ENCODE measurements around the gene EXOC1. TPM values are rescaled to one million over a fixed set of nuclear protein-coding genes. Genes with fewer than 3 reads are reported as not detected.

The EXOC1 gene
- total and polyA plus RNA-seq, 12 donors = 14.2 to 44.2 (median 29.2) TPM

- H3K36me3 ChIP-seq (replicated peaks in 1 of 2) = no peaks in the 10 kb centered on the region
- peak in 1 of 7 donors; percentile 22 for DNase-seq
- H3K27ac ChIP-seq = peak overlapping the region in 4 of 5 donors; percentile 73 to 96 (median 94)
- H3K4me1 ChIP-seq (replicated peaks in 1 of 2) = peaks cover 0 to 18% of the 10 kb centered on the region in 2 donors
- 4 to 5% (median 5%) methylated on average over 16 to 19 of the region's 19 CpGs for WGBS, 4 donors
- no peaks in the 10 kb centered on the region for H3K9me3 ChIP-seq (replicated peaks in 1 of 3)
- H3K27me3 ChIP-seq = no peaks in the 10 kb centered on the region
- TF ChIP-seq POLR2A (IDR thresholded peaks at IDR 0.05) = peak in 1 of 2 donors; percentile 19
- no peak for TF ChIP-seq CTCF (IDR thresholded peaks at IDR 0.05)
- intact Hi-C loops (cut with DNase I) = loop anchor here (5.0 kb wide), 1 partner anchor 354 kb away; no protein-coding TSS in a partner anchor
- H3K4me3 ChIP-seq = peak overlapping the region in 2 of 4 donors; percentile 57 to 88
These were observed 94.7 kb downstream of the EXOC1 start for GRCh38 chr4:55947912-55948725.

DNA sequence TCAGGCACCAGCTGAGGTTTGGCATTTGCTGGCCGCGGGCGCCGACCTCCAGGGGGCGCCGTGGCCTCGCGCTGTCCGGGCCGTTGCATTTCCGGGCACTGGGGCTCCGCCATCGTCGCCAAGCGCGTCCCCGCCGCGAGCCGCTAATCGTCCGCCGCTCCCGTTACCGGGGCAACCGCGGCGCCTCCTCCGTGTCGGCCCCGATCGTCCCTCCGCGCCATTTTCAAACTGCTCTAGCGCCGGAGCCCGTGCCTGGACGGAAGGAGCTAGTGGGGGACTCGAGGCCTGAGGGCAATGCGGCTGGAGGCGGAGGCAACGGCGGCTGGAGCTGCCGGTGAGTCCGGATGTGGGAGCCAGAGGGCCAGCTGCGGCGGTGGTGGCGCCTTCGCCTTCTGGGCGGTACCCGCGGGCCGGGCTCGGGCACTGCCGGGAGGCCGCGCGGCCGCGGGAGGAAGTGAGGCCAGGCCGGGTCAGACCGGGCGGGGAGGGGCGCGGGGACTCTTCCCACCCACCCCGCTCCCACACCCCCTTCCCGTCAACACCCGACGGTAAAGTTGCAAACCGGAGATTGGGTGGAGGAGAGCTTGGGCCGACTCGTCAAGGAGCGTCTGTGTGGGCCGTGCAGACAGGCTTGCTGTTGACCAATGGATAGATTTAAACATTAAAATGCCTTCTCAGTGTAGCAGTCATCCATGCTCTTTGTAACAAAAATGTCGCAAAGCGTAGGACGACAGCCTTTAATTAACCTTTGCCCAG, 95.5 kb downstream of the EXOC1 start, which contains the start of gene CEP135:
TSS of gene CEP135 (plus strand) at position 220 of the 756 bp plus-strand sequence. CDS start 3,186 bp downstream, outside the sequence.
- peak within 1 kb of the TSS; percentile 73 to 96 (median 93) for H3K27ac ChIP-seq
- intact Hi-C loops (cut with DNase I) = loop anchor here (5.0 kb wide), 1 partner anchor 353 kb away; no protein-coding TSS in a partner anchor
- H3K36me3 ChIP-seq (replicated peaks in 1 of 2) = no peaks in the 10 kb centered on the region
- 0 to 1% (median 0%) methylated on average over 26 to 77 of the region's 77 CpGs for WGBS, 4 donors
- TF ChIP-seq POLR2A (IDR thresholded peaks at IDR 0.05) = peak in 1 of 2 donors; percentile 54
- TF ChIP-seq CTCF (IDR thresholded peaks at IDR 0.05) = peak; percentile 71 to 96 (median 90)
- peaks cover 0 to 18% of the 10 kb centered on the region in 2 donors for H3K4me1 ChIP-seq (replicated peaks in 1 of 2)
- H3K9me3 ChIP-seq (replicated peaks in 1 of 3) = no peaks in the 10 kb centered on the region
- H3K4me3 ChIP-seq = peak within 1 kb of the TSS in 3 of 4 donors; percentile 57 to 91 (median 88)
- no peaks in the 10 kb centered on the region for H3K27me3 ChIP-seq
- peak; percentile 95 to 97 (median 97) for DNase-seq

DNA sequence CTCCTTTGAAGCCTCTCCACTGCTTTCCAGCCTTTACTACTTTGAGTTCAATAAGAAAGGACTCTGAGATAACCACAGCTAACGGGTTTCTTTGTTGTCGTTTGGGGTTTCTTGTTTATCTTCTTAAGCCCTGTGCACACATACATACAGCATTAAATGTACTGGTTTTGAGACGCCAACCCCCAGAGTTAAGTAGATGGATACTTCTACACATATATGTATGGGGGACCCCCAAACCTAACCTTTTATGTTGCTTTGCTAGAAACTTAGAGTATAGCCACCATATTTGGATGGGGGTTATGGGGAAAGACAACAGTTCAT, 96.0 kb downstream of the EXOC1 start:
- H3K36me3 ChIP-seq (replicated peaks in 1 of 2) = no peaks in the 10 kb centered on the region
- WGBS, 4 donors = 5 to 9% (median 6%) methylated on average over 3 of the region's 3 CpGs
- DNase-seq = no peak
- TF ChIP-seq POLR2A (IDR thresholded peaks at IDR 0.05) = no peak
- TF ChIP-seq CTCF (IDR thresholded peaks at IDR 0.05) = no peak
- no peaks in the 10 kb centered on the region for H3K9me3 ChIP-seq (replicated peaks in 1 of 3)
- intact Hi-C loops (cut with DNase I) = loop anchor here (5.0 kb wide), 1 partner anchor 353 kb away; no protein-coding TSS in a partner anchor
- H3K4me3 ChIP-seq = peak overlapping the region in 2 of 4 donors; percentile 57 to 88
- peak overlapping the region; percentile 73 to 96 (median 93) for H3K27ac ChIP-seq
- H3K27me3 ChIP-seq = no peaks in the 10 kb centered on the region
- peaks cover 0 to 18% of the 10 kb centered on the region in 2 donors for H3K4me1 ChIP-seq (replicated peaks in 1 of 2)

Measured in adrenal gland (tissue), 12 donors.